COR-L47 (cell line): ENCODE data around the gene MYH16.
"Not testable (repeated sequence)": the region's sequence is repeated elsewhere in the genome, so short reads cannot be mapped to it uniquely, and the experiment has no call there.

Experiments used
- DNase-seq: peaks from one replicate; lab custom pipeline; 2025; lab: John Stamatoyannopoulos, UW

MYH16 gene

GRCh38 chr7:99258501-99258900, 14.1 kb upstream of the MYH16 start:
- no peak for DNase-seq

GRCh38 chr7:99260395-99260794, 12.2 kb upstream of the MYH16 start:
- no peak for DNase-seq

GRCh38 chr7:99261646-99262045, 11.0 kb upstream of the MYH16 start:
- DNase-seq, result no peak

DNA sequence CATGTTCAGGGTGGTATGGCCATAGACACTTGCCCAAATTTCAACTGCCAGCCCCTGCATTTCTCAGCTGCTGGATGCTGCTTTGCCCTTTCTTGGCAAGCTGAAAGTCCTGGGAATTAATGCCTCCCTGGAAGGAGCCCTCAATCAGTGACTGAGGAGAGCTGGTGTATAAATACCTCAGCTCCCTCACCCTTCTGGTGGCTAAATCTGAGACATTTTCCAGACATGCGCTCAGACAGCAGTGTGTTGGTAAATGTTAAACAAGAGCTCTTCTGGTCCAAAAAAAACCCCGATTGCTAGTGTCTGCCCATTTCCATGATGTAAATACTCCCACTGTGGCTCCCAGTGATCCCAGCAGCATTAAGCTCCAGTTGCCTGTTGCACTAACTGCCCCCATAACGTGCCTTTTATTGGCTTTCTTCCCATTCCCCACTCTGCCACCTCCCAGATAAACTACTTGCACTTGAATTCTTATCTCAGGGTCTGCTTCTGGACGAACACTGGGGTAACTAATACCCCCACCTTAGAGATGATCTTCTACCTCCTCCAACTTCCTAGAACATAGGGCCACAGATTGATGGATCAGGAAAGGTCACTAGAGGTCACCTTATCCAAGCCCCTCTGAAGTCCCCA, 6.7 kb upstream of the MYH16 start:
- no peak for DNase-seq

DNA sequence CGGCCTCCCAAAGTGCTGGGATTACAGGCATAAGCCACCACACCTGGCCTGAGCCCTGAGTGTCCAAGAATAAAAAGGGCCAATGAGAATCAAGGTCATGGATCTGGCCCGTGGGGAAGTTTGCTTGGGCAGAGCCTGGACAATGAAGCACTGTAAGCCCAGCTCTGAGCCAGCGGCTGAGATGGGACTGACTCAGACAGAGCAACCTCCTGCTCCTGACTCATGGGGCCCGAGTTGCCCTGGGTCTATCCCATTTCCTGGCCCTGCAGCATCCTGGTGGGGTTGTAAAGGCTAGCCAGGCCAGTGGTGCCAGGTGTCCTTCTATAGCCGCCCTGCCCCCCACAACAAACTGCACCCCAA, 5.2 kb upstream of the MYH16 start:
- no peak for DNase-seq

GRCh38 chr7:99267841-99268576, 4.6 kb upstream of the MYH16 start:
- no peak for DNase-seq

DNA sequence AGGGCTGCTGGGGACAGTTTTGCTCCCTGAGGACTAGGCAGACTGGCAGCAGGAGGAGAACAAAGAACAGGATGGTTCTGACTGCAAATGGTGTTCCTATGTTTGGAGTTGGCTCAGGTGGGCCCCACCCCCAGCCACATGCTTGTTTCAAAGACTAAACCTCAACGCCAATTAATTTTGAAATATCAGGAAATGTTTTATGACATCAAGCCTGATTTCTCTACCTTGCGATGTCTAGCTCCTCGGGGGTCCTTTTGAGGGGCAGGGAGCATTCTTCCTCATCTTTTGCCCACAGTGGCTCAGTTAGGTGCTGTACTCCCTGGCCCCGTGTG, 4.1 kb upstream of the MYH16 start:
- no peak for DNase-seq

DNA sequence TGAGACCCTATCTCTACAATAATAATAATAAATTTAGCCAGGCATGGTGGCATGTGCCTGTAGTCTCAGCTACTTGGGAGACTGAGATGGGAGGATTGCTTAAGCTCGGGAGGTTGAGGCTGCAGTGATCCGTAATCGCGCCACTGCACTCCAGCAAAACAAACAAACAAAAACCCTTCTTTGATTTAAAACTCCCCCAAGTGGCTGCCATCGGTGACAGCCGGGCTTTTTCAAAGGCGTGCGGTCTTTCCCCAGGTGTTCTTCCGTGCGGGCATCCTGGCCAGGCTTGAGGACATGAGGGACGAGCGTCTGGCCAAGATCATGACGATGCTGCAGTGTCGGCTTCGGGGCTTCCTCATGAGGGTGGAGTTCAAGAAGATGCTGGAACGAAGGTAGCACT, 1.9 kb upstream of the MYH16 start:
- no peak for DNase-seq

DNA sequence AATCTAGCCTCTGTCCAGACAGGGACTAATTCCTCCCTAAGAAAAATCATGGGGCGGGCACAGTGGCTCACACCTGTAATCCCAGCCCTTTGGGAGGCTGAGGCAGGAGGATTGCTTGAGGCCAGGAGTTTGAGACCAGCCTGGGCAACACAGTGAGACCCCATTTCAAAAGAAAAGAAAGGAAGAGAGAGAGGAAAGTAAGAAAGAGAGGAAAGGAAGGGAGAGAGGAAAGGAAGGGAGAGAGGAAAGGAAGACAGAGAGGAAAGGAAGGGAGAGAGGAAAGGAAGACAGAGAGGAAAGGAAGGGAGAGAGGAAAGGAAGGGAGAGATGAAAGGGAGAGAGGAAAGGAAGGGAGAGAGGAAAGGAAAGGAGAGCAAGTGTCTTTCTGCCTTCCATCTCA, 922 bp downstream of the MYH16 start:
- DNase-seq, result not testable (repeated sequence)

GRCh38 chr7:99274908-99275307, 2.3 kb downstream of the MYH16 start:
- not testable (repeated sequence) for DNase-seq

DNA sequence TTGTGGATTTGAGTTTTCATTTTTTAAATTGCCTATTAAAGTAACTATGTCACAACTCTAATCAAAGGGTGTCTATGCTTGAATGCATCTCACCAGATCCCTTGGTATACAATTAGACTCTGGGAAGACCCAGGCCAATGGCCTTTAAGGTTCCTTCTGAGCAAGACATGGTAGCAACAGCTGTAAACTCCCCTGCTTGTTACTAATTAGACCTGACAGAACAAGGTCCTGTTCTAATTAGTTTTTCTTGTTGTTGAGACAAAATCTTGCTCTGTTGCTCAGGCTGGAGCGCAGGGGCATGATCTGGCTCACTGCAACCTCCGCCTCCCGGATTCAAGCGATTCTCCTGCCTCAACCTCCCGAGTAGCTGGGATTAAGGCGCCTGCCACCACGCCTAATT, 2.9 kb downstream of the MYH16 start:
- no peak for DNase-seq

DNA sequence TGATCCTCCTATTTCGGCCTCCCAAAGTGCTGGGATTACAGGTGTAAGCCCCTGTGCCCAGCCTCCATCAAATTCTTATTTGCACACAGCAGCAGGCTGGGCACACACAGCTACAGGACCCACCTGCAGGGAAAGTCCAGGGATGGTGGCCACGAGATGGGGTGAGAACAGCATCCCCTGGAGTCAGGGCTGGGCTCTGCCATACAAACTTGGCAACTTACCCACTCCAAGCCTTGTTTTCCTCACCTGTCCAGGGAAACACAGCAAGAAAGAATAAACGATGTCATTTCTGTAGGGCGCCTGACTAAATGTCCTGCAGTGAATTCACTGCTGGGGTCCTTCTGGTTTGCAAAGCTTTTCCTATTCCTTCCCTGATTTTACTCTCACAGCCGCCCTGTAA, 5.5 kb downstream of the MYH16 start:
- DNase-seq, result no peak

DNA sequence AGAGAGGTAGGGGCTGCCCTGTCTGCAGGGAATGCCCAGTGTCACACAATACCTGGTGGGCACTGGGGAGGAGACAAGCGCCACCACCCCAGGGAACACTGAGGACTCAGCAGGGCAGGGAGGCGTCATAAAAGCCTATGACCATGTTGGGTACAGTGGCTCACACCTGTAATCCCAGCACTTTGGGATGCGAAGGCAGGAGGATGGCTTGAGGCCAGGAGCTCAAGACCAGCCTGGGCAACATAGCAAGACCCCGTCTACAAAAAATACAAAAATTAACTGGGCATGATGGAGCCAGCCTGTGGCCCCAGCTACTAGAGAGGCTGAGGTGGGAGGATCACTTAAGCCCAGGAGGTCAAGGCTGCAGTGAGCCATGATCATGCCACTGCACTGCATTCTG, 11.5 kb downstream of the MYH16 start:
- DNase-seq, result not testable (repeated sequence)

DNA sequence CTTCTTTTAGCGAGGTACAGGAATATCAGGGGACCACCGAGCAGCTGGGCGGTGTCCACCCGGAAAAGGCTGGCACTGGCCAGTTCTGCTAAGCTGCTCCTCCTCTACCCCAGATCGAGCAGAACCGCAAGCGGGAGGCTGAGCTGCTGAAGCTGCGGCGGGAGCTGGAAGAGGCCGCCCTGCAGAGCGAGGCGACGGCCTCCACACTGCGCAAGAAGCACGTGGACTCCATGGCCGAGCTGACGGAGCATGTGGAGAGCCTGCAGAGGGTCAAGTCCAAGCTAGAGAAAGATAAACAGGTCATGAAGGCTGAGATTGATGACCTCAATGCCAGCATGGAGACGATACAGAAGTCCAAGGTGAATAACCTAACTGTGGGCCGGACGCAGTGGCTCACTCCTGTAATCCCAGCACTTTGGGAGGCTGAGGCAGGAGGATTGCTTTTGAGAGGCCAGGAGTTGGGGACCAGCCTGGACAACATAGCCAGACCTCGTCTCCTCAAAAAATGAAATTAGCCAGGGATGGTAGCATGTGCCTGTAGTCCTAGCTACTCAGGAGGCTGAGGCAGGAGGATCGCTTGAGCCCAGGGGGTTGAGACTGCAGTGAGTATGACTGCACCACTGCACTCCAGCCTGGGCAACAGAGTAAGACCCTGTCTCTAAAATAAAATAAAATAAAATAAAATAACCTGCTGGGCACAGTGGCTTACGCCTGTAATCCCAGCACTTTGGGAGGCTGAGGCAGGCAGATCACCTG, 15.3 kb downstream of the MYH16 start:
- DNase-seq, result no peak

DNA sequence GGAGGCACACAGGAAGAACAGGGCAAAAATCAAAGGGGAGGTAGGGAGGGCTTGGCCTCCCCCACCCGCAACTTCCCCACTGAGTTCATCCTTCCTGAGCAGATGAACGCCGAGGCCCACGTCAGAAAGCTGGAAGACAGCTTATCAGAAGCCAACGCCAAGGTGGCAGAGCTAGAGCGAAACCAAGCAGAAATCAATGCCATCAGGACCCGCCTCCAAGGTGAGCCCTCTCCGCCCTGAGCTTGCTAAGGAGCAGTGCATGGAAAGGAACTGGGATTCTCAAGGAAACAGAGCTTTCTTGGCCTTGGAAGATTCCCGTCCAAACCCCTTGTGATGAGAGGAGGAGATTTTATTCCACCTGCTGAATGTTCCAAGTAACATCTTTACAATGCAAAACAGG, 16.5 kb downstream of the MYH16 start:
- no peak for DNase-seq

DNA sequence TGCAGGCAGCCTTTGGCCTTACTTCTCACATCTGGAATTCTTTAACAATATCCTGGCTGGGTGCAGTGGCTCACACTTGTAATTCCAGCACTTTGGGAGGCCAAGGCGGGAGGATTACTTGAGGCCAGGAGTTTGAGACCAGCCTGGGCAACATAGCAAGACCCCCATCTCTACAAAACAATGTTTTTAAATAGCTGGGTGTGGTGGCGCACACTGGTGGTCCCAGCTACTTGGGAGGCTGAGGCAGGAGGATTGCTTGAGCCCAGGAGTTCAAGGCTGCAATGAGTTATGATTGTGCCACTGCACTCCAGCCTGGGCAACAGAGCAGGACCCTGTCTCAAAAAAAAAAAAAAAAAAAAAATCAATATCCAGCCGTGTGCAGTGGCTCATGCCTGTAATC, 17.5 kb downstream of the MYH16 start:
- not testable (repeated sequence) for DNase-seq

GRCh38 chr7:99290980-99291607, 18.5 kb downstream of the MYH16 start:
- no peak for DNase-seq

- DNase-seq, result no peak
Observed at GRCh38 chr7:99292127-99292526, 19.5 kb downstream of the MYH16 start.

DNA sequence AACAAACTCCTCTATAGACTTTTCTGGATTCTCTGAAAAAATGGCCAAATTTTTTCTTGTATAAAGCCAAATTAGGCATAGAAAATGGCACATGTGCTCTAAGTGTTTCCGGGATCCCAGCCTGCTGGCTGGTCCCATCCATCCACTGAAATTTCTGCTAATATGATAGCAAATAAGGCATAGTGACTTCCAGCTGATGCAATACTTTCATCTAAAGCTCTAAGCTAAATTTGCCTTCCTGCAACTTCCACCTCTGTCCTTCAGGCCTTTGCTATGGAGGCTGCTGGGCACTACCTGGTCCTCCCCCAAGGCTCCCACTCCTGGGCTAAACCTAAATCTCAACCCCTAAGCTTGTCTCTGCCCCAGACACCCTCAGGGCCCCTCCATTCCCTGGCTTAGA, 20.5 kb downstream of the MYH16 start:
- DNase-seq, result no peak

GRCh38 chr7:99293650-99294049, 21.0 kb downstream of the MYH16 start:
- DNase-seq, result no peak

DNA sequence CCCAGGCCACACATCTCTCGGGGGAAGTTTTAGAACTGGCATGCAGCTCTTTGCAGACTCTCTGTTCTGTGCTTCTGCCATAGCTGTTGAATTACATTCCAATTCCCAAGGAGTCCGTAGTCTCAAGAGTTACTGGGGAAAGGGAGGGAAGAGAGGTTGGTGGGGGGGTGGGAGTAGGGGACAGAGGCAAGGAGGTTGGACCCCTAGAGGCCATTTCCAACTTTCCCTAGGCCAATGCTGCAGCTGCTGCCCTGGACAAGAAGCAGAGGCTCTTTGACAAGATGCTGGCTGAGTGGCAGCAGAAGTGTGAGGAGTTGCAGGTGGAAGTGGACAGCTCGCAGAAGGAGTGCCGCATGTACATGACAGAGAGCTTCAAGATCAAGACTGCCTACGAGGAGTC, 23.8 kb downstream of the MYH16 start:
- DNase-seq, result no peak

GRCh38 chr7:99301496-99301895, 28.9 kb downstream of the MYH16 start:
- no peak for DNase-seq
